DOHH2 (cell line): ENCODE results near the gene PPP1R11.
"Not testable (repeated sequence)": the region's sequence is repeated elsewhere in the genome, so short reads cannot be mapped to it uniquely, and the experiment has no call there.

Experiments used
- H3F3A ChIP-seq: fragments of 200-600 bp; sonication (generic), shearing (Covaris generic); 2 replicates; pipeline ENCODE4 v1.6.0; 2016; ENCODE audit warnings: antibody characterized with exemption, mild to moderate bottlenecking; ENCODE audit not compliant: control insufficient read depth, insufficient read depth
- H3K27ac ChIP-seq: fragments of 200-600 bp; sonication (generic); 2 replicates; pipeline ENCODE4 v1.5.1; 2014; ENCODE audit warnings: low read depth, mild to moderate bottlenecking, low read length, moderate library complexity
- H3K27me3 ChIP-seq: fragments of 200-600 bp; sonication (generic); 2 replicates; pipeline ENCODE4 v1.6.1; 2014; ENCODE audit warnings: mild to moderate bottlenecking, low read length, mixed read lengths; ENCODE audit not compliant: control insufficient read depth
- H3K36me3 ChIP-seq: fragments of 200-600 bp; sonication (generic); 2 replicates; pipeline ENCODE4 v1.6.1; 2014; ENCODE audit warnings: mild to moderate bottlenecking, low read length, moderate library complexity, mixed read lengths; ENCODE audit not compliant: control insufficient read depth
- H3K4me1 ChIP-seq: fragments of 200-600 bp; sonication (generic); 2 replicates; pipeline ENCODE4 v1.6.1; 2014; ENCODE audit warnings: mild to moderate bottlenecking, low read length, mixed read lengths; ENCODE audit not compliant: control insufficient read depth
- H3K4me2 ChIP-seq: fragments of 200-600 bp; sonication (generic); 2 replicates; pipeline ENCODE4 v1.6.0; 2014; ENCODE audit warnings: mild to moderate bottlenecking, low read length, moderate library complexity
- H3K4me3 ChIP-seq: fragments of 200-600 bp; sonication (generic); 2 replicates; pipeline ENCODE4 v1.5.1; 2014; ENCODE audit warnings: mild to moderate bottlenecking, low read length, mixed read lengths
- H3K79me2 ChIP-seq: fragments of 200-600 bp; sonication (generic); 2 replicates; pipeline ENCODE4 v1.6.1; 2014; ENCODE audit warnings: mild to moderate bottlenecking, low read length, mixed read lengths; ENCODE audit not compliant: control insufficient read depth
- H3K9me2 ChIP-seq: fragments of 200-600 bp; sonication (generic); replicated peaks from 2 replicates; pipeline ENCODE4 v1.6.1; 2014; ENCODE audit warnings: mild to moderate bottlenecking, low read length, mixed read lengths; ENCODE audit not compliant: control insufficient read depth
- H3K9me3 ChIP-seq: fragments of 200-600 bp; sonication (generic); 2 replicates; pipeline ENCODE4 v1.6.1; 2014; ENCODE audit warnings: antibody characterized with exemption, low read length, mixed read lengths; ENCODE audit not compliant: control insufficient read depth, insufficient read depth
- H4K20me1 ChIP-seq: fragments of 200-600 bp; sonication (generic); 2 replicates; pipeline ENCODE4 v1.6.0; 2014; ENCODE audit warnings: low read depth, mild to moderate bottlenecking, antibody characterized with exemption, low read length, moderate library complexity; ENCODE audit not compliant: control insufficient read depth, insufficient read depth
- CTCF ChIP-seq: fragments of 200-600 bp; sonication (generic); IDR thresholded peaks from one replicate; pipeline ENCODE4 v1.5.1; 2014; ENCODE audit warnings: antibody characterized with exemption, mild to moderate bottlenecking, low read depth, low read length; ENCODE audit not compliant: poor library complexity, severe bottlenecking
- EZH2phosphoT487 ChIP-seq: fragments of 200-600 bp; sonication (generic); IDR thresholded peaks from 2 replicates; pipeline ENCODE4 v1.6.1; 2017; ENCODE audit warnings: borderline replicate concordance, mild to moderate bottlenecking, antibody characterized with exemption, low read length, moderate library complexity, mixed read lengths

The PPP1R11 gene

GRCh38 chr6:30031381-30031780, 35.6 kb upstream of the PPP1R11 start:
- no peak for TF ChIP-seq CTCF
- TF ChIP-seq EZH2phosphoT487, result no peak
- no peak overlapping the region for H3K27ac ChIP-seq
- H4K20me1 ChIP-seq, result 0 out of 2 replicates have a peak, but pooled peaks cover 4% of the 10 kb centered on the region
- H3K4me1 ChIP-seq, result no peaks in the 10 kb centered on the region
- no peaks in the 10 kb centered on the region for H3K9me3 ChIP-seq
- H3K36me3 ChIP-seq, result no peaks in the 10 kb centered on the region
- H3K4me3 ChIP-seq, result no peak overlapping the region
- no peaks in the 10 kb centered on the region for H3K9me2 ChIP-seq
- H3K27me3 ChIP-seq, result no peaks in the 10 kb centered on the region
- H3F3A ChIP-seq, result no peaks in the 10 kb centered on the region
- H3K4me2 ChIP-seq, result no peak overlapping the region
- H3K79me2 ChIP-seq, result no peaks in the 10 kb centered on the region

GRCh38 chr6:30033440-30033839, 33.6 kb upstream of the PPP1R11 start:
- not testable (repeated sequence) for H3K4me2 ChIP-seq, H3K27ac ChIP-seq, H4K20me1 ChIP-seq, H3K9me2 ChIP-seq, H3F3A ChIP-seq, H3K4me3 ChIP-seq, H3K4me1 ChIP-seq, H3K9me3 ChIP-seq, H3K36me3 ChIP-seq, H3K27me3 ChIP-seq, H3K79me2 ChIP-seq

- no peak overlapping the region for H3K27ac ChIP-seq
- TF ChIP-seq EZH2phosphoT487 (no peak), CTCF (no peak)
Measured at GRCh38 chr6:30035784-30036183, 31.2 kb upstream of the PPP1R11 start.

GRCh38 chr6:30037182-30037788, 29.7 kb upstream of the PPP1R11 start:
- TF ChIP-seq CTCF (peak; percentile 50), EZH2phosphoT487 (no peak)
- H4K20me1 ChIP-seq, result 0 out of 2 replicates have a peak, but pooled peaks cover 4% of the 10 kb centered on the region
- no peaks in the 10 kb centered on the region for H3K27me3 ChIP-seq
- no peaks in the 10 kb centered on the region for H3K36me3 ChIP-seq
- H3K4me2 ChIP-seq, result no peak overlapping the region
- no peak overlapping the region for H3K4me3 ChIP-seq
- H3K79me2 ChIP-seq, result no peaks in the 10 kb centered on the region
- no peak overlapping the region for H3K27ac ChIP-seq
- H3K9me2 ChIP-seq, result no peaks in the 10 kb centered on the region
- no peaks in the 10 kb centered on the region for H3F3A ChIP-seq
- no peaks in the 10 kb centered on the region for H3K9me3 ChIP-seq
- H3K4me1 ChIP-seq, result no peaks in the 10 kb centered on the region

More at GRCh38 chr6:30035784-30036183, 31.2 kb upstream of the PPP1R11 start:
- no peak overlapping the region for H3K4me2 ChIP-seq
- no peaks in the 10 kb centered on the region for H3K27me3 ChIP-seq
- H3K4me1 ChIP-seq, result no peaks in the 10 kb centered on the region
- no peaks in the 10 kb centered on the region for H3K9me3 ChIP-seq
- no peaks in the 10 kb centered on the region for H3K36me3 ChIP-seq
- H3K79me2 ChIP-seq, result no peaks in the 10 kb centered on the region
- 0 out of 2 replicates have a peak, but pooled peaks cover 4% of the 10 kb centered on the region for H4K20me1 ChIP-seq
- H3K9me2 ChIP-seq, result no peaks in the 10 kb centered on the region
- no peaks in the 10 kb centered on the region for H3F3A ChIP-seq
- no peak overlapping the region for H3K4me3 ChIP-seq
